Measurements from ENCODE around the gene PRCP. TPM values are rescaled to one million over a fixed set of nuclear protein-coding genes. Genes with fewer than 3 reads are reported as not detected.

The PRCP gene
- total and polyA plus RNA-seq, 2 experiments from 2014 or later: 33.3 to 52.8 TPM

DNA sequence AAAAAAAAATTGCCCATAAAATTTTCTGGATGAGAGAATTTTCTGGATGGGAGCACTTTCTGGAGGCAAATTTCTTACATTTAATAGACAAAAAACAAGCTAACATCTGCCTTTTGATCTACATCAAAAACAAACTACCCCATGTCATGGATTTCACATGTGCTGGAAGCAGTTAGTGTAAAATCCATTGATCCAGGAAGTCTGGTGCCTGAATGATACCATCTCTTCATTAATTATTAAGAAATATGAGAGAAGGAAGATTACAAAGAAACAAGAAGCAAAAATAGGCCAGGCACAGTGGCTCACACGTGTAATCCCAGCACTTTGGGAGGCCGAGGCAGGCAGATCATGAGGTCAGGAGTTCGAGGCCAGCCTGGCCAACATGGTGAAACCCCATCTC lies 113.4 kb downstream of the PRCP start:
- Histone ChIP-seq H3F3A (replicated peaks; ENCODE audit: low read depth) (no peaks in the 10 kb centered on the region), H3K4me3 (no peak overlapping the region), H3K4me1 (ENCODE audit: insufficient read depth) (peaks cover 4% of the 10 kb centered on the region; the same call in 1 of the 2 replicates), H3K79me2 (replicated peaks; ENCODE audit: insufficient read depth) (no peaks in the 10 kb centered on the region), H3K36me3 (ENCODE audit: insufficient read depth) (no peaks in the 10 kb centered on the region), H3K27ac (ENCODE audit: low read depth) (no peak overlapping the region), H3K27me3 (ENCODE audit: insufficient read depth) (no peaks in the 10 kb centered on the region), H4K20me1 (replicated peaks; ENCODE audit: insufficient read depth) (no peaks in the 10 kb centered on the region), H3K9me2 (ENCODE audit: insufficient read depth) (no peaks in the 10 kb centered on the region), H2AFZ (peak overlapping the region; percentile 56; the same call in 1 of the 2 replicates), H3K4me2 (no peak overlapping the region)
- TF ChIP-seq JUNB (IDR thresholded peaks at IDR 0.05; ENCODE audit: unreplicated experiment) (no peak), NANOG (IDR thresholded peaks at IDR 0.05; ENCODE audit: borderline replicate concordance) (no peak), ZNF331 (CRISPR knock-in tag; IDR thresholded peaks at IDR 0.05; ENCODE audit: low read depth) (no peak), ZNF114 (CRISPR knock-in tag; IDR thresholded peaks at IDR 0.05) (no peak), EZH2phosphoT487 (IDR thresholded peaks at IDR 0.05; ENCODE audit: unreplicated experiment) (no peak), CREB1 (CRISPR knock-in tag; IDR thresholded peaks at IDR 0.05; ENCODE audit: low read depth) (no peak), STAT1 (IDR thresholded peaks at IDR 0.05; ENCODE audit: unreplicated experiment) (no peak)
- TF ChIP-seq, protein P1, sequence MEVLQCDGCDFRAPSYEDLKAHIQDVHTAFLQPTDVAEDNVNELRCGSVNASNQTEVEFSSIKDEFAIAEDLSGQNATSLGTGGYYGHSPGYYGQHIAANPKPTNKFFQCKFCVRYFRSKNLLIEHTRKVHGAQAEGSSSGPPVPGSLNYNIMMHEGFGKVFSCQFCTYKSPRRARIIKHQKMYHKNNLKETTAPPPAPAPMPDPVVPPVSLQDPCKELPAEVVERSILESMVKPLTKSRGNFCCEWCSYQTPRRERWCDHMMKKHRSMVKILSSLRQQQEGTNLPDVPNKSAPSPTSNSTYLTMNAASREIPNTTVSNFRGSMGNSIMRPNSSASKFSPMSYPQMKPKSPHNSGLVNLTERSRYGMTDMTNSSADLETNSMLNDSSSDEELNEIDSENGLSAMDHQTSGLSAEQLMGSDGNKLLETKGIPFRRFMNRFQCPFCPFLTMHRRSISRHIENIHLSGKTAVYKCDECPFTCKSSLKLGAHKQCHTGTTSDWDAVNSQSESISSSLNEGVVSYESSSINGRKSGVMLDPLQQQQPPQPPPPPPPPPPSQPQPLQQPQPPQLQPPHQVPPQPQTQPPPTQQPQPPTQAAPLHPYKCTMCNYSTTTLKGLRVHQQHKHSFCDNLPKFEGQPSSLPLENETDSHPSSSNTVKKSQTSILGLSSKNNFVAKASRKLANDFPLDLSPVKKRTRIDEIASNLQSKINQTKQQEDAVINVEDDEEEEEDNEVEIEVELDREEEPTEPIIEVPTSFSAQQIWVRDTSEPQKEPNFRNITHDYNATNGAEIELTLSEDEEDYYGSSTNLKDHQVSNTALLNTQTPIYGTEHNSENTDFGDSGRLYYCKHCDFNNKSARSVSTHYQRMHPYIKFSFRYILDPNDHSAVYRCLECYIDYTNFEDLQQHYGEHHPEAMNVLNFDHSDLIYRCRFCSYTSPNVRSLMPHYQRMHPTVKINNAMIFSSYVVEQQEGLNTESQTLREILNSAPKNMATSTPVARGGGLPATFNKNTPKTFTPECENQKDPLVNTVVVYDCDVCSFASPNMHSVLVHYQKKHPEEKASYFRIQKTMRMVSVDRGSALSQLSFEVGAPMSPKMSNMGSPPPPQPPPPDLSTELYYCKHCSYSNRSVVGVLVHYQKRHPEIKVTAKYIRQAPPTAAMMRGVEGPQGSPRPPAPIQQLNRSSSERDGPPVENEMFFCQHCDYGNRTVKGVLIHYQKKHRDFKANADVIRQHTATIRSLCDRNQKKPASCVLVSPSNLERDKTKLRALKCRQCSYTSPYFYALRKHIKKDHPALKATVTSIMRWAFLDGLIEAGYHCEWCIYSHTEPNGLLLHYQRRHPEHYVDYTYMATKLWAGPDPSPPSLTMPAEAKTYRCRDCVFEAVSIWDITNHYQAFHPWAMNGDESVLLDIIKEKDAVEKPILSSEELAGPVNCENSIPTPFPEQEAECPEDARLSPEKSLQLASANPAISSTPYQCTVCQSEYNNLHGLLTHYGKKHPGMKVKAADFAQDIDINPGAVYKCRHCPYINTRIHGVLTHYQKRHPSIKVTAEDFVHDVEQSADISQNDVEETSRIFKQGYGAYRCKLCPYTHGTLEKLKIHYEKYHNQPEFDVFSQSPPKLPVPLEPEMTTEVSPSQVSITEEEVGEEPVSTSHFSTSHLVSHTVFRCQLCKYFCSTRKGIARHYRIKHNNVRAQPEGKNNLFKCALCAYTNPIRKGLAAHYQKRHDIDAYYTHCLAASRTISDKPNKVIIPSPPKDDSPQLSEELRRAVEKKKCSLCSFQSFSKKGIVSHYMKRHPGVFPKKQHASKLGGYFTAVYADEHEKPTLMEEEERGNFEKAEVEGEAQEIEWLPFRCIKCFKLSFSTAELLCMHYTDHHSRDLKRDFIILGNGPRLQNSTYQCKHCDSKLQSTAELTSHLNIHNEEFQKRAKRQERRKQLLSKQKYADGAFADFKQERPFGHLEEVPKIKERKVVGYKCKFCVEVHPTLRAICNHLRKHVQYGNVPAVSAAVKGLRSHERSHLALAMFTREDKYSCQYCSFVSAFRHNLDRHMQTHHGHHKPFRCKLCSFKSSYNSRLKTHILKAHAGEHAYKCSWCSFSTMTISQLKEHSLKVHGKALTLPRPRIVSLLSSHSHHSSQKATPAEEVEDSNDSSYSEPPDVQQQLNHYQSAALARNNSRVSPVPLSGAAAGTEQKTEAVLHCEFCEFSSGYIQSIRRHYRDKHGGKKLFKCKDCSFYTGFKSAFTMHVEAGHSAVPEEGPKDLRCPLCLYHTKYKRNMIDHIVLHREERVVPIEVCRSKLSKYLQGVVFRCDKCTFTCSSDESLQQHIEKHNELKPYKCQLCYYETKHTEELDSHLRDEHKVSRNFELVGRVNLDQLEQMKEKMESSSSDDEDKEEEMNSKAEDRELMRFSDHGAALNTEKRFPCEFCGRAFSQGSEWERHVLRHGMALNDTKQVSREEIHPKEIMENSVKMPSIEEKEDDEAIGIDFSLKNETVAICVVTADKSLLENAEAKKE (CRISPR knock-in tag; IDR thresholded peaks at IDR 0.05): no peak
- TF ChIP-seq, protein P2, sequence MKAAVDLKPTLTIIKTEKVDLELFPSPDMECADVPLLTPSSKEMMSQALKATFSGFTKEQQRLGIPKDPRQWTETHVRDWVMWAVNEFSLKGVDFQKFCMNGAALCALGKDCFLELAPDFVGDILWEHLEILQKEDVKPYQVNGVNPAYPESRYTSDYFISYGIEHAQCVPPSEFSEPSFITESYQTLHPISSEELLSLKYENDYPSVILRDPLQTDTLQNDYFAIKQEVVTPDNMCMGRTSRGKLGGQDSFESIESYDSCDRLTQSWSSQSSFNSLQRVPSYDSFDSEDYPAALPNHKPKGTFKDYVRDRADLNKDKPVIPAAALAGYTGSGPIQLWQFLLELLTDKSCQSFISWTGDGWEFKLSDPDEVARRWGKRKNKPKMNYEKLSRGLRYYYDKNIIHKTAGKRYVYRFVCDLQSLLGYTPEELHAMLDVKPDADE (IDR thresholded peaks at IDR 0.05): no peak
- no peaks in the 10 kb centered on the region for H3K27me3 Mint-ChIP-seq (ENCODE audit: insufficient read depth, low read depth, poor library complexity)
- ATAC-seq (no peak), DNase-seq (ENCODE audit: low spot score) (no peak)
- H3K27ac Mint-ChIP-seq: no peak overlapping the region
- H3K9me3 Mint-ChIP-seq: no peaks in the 10 kb centered on the region; the same call in 2 of the 3 replicates
- peaks cover 7% of the 10 kb centered on the region; the same call in 2 of the 3 replicates for H3K4me1 Mint-ChIP-seq
- H3K36me3 Mint-ChIP-seq (ENCODE audit: low read depth): no peaks in the 10 kb centered on the region
- H3K4me3 Mint-ChIP-seq: no peak overlapping the region
